Nephron (organoid): ENCODE measurements around the gene FAM168A.

ENCODE experiments used
- H3K27ac Mint-ChIP-seq, 3 experiments: 2 replicates each; pipeline ENCODE4 v1.8.0; 2020; ENCODE audit warnings: mixed read lengths in 3 of 3, mild to moderate bottlenecking in 2 of 3, moderate library complexity in 1 of 3
- H3K27me3 Mint-ChIP-seq: 2 replicates; pipeline ENCODE4 v1.8.0; 2021; ENCODE audit warnings: low read depth, mild to moderate bottlenecking, moderate library complexity, mixed read lengths
- H3K36me3 Mint-ChIP-seq: 2 replicates; pipeline ENCODE4 v1.8.0; 2020; ENCODE audit warnings: low read depth, mixed read lengths
- H3K4me1 Mint-ChIP-seq: 2 replicates; pipeline ENCODE4 v1.8.0; 2020; ENCODE audit warnings: mixed read lengths
- H3K4me3 Mint-ChIP-seq, 3 experiments: 2 replicates each; pipeline ENCODE4 v1.8.0; 2020; ENCODE audit warnings: mild to moderate bottlenecking in 3 of 3, mixed read lengths in 3 of 3, moderate library complexity in 2 of 3
- H3K9me3 Mint-ChIP-seq: 2 replicates; pipeline ENCODE4 v1.8.0; 2020; ENCODE audit warnings: mixed read lengths
- TF ChIP-seq, protein P1 (sequence below), 3 experiments: fragments of 200-600 bp; sonication (generic); IDR thresholded peaks; one replicate each; pipeline ENCODE4 v1.5.0; 2021; ENCODE audit warnings: antibody characterized with exemption in 3 of 3; ENCODE audit not compliant: unreplicated experiment in 3 of 3

FAM168A gene

DNA sequence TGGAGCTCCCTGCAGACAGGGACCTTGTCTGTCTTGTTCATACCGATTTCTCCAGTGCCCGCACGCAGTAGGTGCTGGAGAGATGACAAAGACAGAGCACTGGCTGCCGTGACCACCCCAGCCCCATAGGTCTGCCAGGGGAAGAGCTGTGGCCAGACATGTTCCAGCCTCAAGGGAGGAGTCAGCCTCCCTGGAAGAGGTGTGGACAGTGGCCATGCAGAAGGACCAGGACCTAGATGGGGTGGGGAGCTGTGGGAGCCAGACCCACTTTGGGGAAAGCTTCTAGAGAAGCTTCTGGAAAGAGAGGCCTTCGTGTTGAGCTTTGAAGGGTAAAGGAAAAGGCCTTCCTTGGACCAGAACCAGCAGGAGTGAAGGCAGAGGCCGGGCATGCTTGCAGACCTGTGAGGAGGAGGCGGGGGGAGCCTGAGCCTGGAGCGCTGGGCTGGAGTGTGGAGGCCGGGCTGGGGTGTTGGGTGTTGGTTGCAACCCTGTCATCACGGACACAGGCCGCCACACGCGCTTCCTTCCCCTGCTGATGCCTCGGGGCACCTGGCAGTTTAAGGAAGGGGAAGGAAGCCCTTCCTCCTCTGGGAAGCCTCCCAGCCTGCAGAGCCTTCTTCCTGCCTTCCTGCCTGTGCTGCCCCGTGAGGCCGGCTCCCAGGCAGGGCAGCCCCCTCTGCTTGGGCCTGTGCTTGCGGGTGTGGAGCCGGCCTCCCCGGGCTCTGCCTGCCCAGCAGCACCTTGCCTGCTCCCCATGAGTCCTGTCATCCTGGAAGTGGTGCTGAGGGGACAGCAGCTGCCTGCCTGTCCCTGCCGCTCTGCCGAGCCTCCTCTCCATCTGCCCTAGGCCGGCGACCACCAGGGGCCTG is 209.4 kb downstream of the FAM168A start:
- H3K27me3 Mint-ChIP-seq: peaks cover 4% of the 10 kb centered on the region
- no peaks in the 10 kb centered on the region for H3K36me3 Mint-ChIP-seq
- no peak overlapping the region for H3K4me3 Mint-ChIP-seq
- peak overlapping the region; percentile 73 to 95 (median 84) for H3K27ac Mint-ChIP-seq
- H3K9me3 Mint-ChIP-seq: no peaks in the 10 kb centered on the region
- peaks cover 53% of the 10 kb centered on the region for H3K4me1 Mint-ChIP-seq
- TF ChIP-seq, protein P1, sequence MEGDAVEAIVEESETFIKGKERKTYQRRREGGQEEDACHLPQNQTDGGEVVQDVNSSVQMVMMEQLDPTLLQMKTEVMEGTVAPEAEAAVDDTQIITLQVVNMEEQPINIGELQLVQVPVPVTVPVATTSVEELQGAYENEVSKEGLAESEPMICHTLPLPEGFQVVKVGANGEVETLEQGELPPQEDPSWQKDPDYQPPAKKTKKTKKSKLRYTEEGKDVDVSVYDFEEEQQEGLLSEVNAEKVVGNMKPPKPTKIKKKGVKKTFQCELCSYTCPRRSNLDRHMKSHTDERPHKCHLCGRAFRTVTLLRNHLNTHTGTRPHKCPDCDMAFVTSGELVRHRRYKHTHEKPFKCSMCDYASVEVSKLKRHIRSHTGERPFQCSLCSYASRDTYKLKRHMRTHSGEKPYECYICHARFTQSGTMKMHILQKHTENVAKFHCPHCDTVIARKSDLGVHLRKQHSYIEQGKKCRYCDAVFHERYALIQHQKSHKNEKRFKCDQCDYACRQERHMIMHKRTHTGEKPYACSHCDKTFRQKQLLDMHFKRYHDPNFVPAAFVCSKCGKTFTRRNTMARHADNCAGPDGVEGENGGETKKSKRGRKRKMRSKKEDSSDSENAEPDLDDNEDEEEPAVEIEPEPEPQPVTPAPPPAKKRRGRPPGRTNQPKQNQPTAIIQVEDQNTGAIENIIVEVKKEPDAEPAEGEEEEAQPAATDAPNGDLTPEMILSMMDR (IDR thresholded peaks at IDR 0.05; ENCODE audit: unreplicated experiment in 3 of 3): no peak

- Mint-ChIP-seq H3K27ac (peak overlapping the region; percentile 73 to 95 (median 84)), H3K4me3 (no peak overlapping the region), H3K4me1 (peaks cover 56% of the 10 kb centered on the region), H3K9me3 (no peaks in the 10 kb centered on the region), H3K36me3 (no peaks in the 10 kb centered on the region), H3K27me3 (peaks cover 4% of the 10 kb centered on the region)
- TF ChIP-seq, protein P1 (IDR thresholded peaks at IDR 0.05; ENCODE audit: unreplicated experiment in 3 of 3): peak in 1 of 3 experiments; percentile 10
Observed at GRCh38 chr11:73387594-73388264, 210.2 kb downstream of the FAM168A start.

GRCh38 chr11:73386546-73386945 is 211.4 kb downstream of the FAM168A start:
- Mint-ChIP-seq H3K27ac (peak overlapping the region in 1 of 3 experiments; percentile 84), H3K4me3 (no peak overlapping the region), H3K27me3 (peaks cover 4% of the 10 kb centered on the region), H3K9me3 (no peaks in the 10 kb centered on the region), H3K36me3 (no peaks in the 10 kb centered on the region), H3K4me1 (peaks cover 56% of the 10 kb centered on the region)
- TF ChIP-seq, protein P1 (IDR thresholded peaks at IDR 0.05; ENCODE audit: unreplicated experiment in 3 of 3): no peak

GRCh38 chr11:73386016-73386415 is 211.9 kb downstream of the FAM168A start:
- Mint-ChIP-seq H3K36me3 (no peaks in the 10 kb centered on the region), H3K9me3 (no peaks in the 10 kb centered on the region), H3K4me3 (no peak overlapping the region), H3K4me1 (peaks cover 56% of the 10 kb centered on the region), H3K27me3 (peaks cover 4% of the 10 kb centered on the region), H3K27ac (peak overlapping the region in 1 of 3 experiments; percentile 70)
- TF ChIP-seq, protein P1 (IDR thresholded peaks at IDR 0.05; ENCODE audit: unreplicated experiment in 3 of 3): no peak

DNA sequence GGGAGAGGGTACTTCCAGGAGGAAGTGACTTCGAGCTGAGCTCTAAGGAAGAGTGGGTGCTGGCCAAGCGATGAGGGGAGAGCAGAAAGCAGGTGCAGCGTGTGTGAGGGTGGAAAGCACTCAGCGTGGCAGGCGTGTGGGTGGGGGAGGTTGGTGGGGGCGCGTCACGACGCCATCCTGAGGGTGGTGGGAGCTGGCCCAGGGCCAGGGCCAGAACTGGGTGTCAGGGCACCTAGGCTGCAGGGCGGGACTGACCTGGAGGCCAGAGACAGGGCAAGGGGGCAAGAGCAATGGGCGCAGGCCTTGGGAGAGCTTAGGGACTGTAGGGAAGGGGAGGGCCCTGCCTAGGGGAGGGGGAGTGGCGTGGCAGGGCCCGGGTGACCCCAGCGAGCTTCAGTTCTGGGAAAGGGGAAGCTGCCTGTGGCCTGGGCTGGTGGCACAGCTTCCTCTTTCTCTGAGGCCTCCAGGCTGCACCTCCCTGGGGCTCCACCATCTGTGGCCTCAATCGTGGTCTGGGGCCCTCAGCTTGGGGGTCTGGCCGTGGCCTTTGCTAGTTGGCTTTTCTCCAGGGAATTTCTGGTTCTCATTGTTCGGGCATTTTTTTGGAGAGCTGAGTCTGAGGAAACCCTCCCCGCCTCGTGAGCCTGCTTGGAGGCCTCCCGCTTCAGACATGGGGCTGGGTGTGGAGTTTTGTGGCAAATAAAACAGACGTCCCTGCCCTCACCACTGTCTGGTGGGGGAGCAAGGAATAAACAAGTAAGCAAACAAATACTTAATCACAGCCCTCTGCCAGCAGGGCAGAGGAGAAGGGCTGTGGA is 212.8 kb downstream of the FAM168A start:
- no peak overlapping the region for H3K4me3 Mint-ChIP-seq
- H3K4me1 Mint-ChIP-seq: peaks cover 56% of the 10 kb centered on the region
- H3K36me3 Mint-ChIP-seq: no peaks in the 10 kb centered on the region
- peak overlapping the region; percentile 6 to 70 (median 65) for H3K27ac Mint-ChIP-seq
- H3K9me3 Mint-ChIP-seq: no peaks in the 10 kb centered on the region
- TF ChIP-seq, protein P1 (IDR thresholded peaks at IDR 0.05; ENCODE audit: unreplicated experiment in 3 of 3): no peak
- peaks cover 4% of the 10 kb centered on the region for H3K27me3 Mint-ChIP-seq
